ENCODE data around the gene RBBP8. TPM values are rescaled to one million over a fixed set of nuclear protein-coding genes. Genes with fewer than 3 reads are reported as not detected.
"Not testable (repeated sequence)": the region's sequence is repeated elsewhere in the genome, so short reads cannot be mapped to it uniquely, and the experiment has no call there.

Gene RBBP8
- polyA plus RNA-seq, 2 donors = 34.5 to 49.3 TPM

- 27 to 48% methylated on average over 1 of the region's 1 CpG for WGBS, 2 donors
- no peaks in the 10 kb centered on the region for H3K27me3 ChIP-seq (ENCODE audit: control insufficient read depth in 1 of 2, insufficient read depth in 2 of 2, low read length in 2 of 2)
- no peak overlapping the region for H3K27ac ChIP-seq (ENCODE audit: low read depth in 2 of 2, low read length in 1 of 2)
- no peak overlapping the region for H3K4me3 ChIP-seq (ENCODE audit: low read depth in 1 of 2, low read length in 2 of 2)
- no peaks in the 10 kb centered on the region for H3K36me3 ChIP-seq (ENCODE audit: control insufficient read depth in 2 of 2, insufficient read depth in 2 of 2, low read length in 1 of 2)
- no peaks in the 10 kb centered on the region for H3K4me1 ChIP-seq (ENCODE audit: control insufficient read depth in 2 of 2, insufficient read depth in 2 of 2, low read length in 1 of 2)
- H3K9me3 ChIP-seq (ENCODE audit: control insufficient read depth in 2 of 2, insufficient read depth in 1 of 2, low read depth in 1 of 2, low read length in 1 of 2) = no peaks in the 10 kb centered on the region
Observed at GRCh38 chr18:22935431-22935830, 2.3 kb downstream of the RBBP8 start.

GRCh38 chr18:22936515-22936914, 3.4 kb downstream of the RBBP8 start:
- Histone ChIP-seq H3K9me3 (ENCODE audit: control insufficient read depth in 2 of 2, insufficient read depth in 1 of 2, low read depth in 1 of 2, low read length in 1 of 2) (no peaks in the 10 kb centered on the region), H3K4me1 (ENCODE audit: control insufficient read depth in 2 of 2, insufficient read depth in 2 of 2, low read length in 1 of 2) (no peaks in the 10 kb centered on the region), H3K27ac (ENCODE audit: low read depth in 2 of 2, low read length in 1 of 2) (no peak overlapping the region), H3K27me3 (ENCODE audit: control insufficient read depth in 1 of 2, insufficient read depth in 2 of 2, low read length in 2 of 2) (no peaks in the 10 kb centered on the region), H3K36me3 (ENCODE audit: control insufficient read depth in 2 of 2, insufficient read depth in 2 of 2, low read length in 1 of 2) (no peaks in the 10 kb centered on the region), H3K4me3 (ENCODE audit: low read depth in 1 of 2, low read length in 2 of 2) (no peak overlapping the region)
- 68 to 69% methylated on average over 2 of the region's 2 CpGs for WGBS, 2 donors

GRCh38 chr18:22939649-22940048, 6.5 kb downstream of the RBBP8 start:
- H3K4me3 ChIP-seq (ENCODE audit: low read depth in 1 of 2, low read length in 2 of 2) = no peak overlapping the region
- no peaks in the 10 kb centered on the region for H3K36me3 ChIP-seq (ENCODE audit: control insufficient read depth in 2 of 2, insufficient read depth in 2 of 2, low read length in 1 of 2)
- H3K4me1 ChIP-seq (ENCODE audit: control insufficient read depth in 2 of 2, insufficient read depth in 2 of 2, low read length in 1 of 2) = no peaks in the 10 kb centered on the region
- no peaks in the 10 kb centered on the region for H3K27me3 ChIP-seq (ENCODE audit: control insufficient read depth in 1 of 2, insufficient read depth in 2 of 2, low read length in 2 of 2)
- H3K9me3 ChIP-seq (ENCODE audit: control insufficient read depth in 2 of 2, insufficient read depth in 1 of 2, low read depth in 1 of 2, low read length in 1 of 2) = no peaks in the 10 kb centered on the region
- H3K27ac ChIP-seq (ENCODE audit: low read depth in 2 of 2, low read length in 1 of 2) = no peak overlapping the region

GRCh38 chr18:22943847-22944246, 10.7 kb downstream of the RBBP8 start:
- H3K9me3 ChIP-seq (ENCODE audit: control insufficient read depth in 2 of 2, insufficient read depth in 1 of 2, low read depth in 1 of 2, low read length in 1 of 2) = no peaks in the 10 kb centered on the region
- no peaks in the 10 kb centered on the region for H3K27me3 ChIP-seq (ENCODE audit: control insufficient read depth in 1 of 2, insufficient read depth in 2 of 2, low read length in 2 of 2)
- H3K27ac ChIP-seq (ENCODE audit: low read depth in 2 of 2, low read length in 1 of 2) = no peak overlapping the region
- no peak overlapping the region for H3K4me3 ChIP-seq (ENCODE audit: low read depth in 1 of 2, low read length in 2 of 2)
- H3K4me1 ChIP-seq (ENCODE audit: control insufficient read depth in 2 of 2, insufficient read depth in 2 of 2, low read length in 1 of 2) = no peaks in the 10 kb centered on the region
- H3K36me3 ChIP-seq (ENCODE audit: control insufficient read depth in 2 of 2, insufficient read depth in 2 of 2, low read length in 1 of 2) = no peaks in the 10 kb centered on the region
- WGBS, 2 donors = 53 to 61% methylated on average over 2 of the region's 2 CpGs

DNA sequence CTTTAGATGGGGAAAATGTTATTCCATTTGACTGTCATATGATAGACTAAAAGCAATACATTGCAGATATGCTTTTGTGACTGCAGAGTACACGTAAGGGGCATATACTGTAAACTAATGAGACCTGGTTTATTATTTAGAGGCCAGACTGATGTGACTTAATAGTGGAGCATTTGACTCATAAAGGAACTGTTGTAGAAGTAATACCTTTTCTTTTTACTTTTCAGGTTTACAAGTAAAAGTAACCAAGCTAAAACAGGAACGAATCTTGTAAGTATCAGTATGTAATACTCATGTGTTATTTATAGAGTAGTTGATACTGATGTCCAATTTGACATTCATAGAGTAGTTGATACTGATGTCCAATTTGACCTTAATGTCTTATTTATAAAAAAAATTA, 13.1 kb downstream of the RBBP8 start:
- no peaks in the 10 kb centered on the region for H3K36me3 ChIP-seq (ENCODE audit: control insufficient read depth in 2 of 2, insufficient read depth in 2 of 2, low read length in 1 of 2)
- no peak overlapping the region for H3K27ac ChIP-seq (ENCODE audit: low read depth in 2 of 2, low read length in 1 of 2)
- H3K4me1 ChIP-seq (ENCODE audit: control insufficient read depth in 2 of 2, insufficient read depth in 2 of 2, low read length in 1 of 2) = no peaks in the 10 kb centered on the region
- H3K27me3 ChIP-seq (ENCODE audit: control insufficient read depth in 1 of 2, insufficient read depth in 2 of 2, low read length in 2 of 2) = no peaks in the 10 kb centered on the region
- 79 to 91% methylated on average over 2 of the region's 2 CpGs for WGBS, 2 donors
- H3K4me3 ChIP-seq (ENCODE audit: low read depth in 1 of 2, low read length in 2 of 2) = no peak overlapping the region
- H3K9me3 ChIP-seq (ENCODE audit: control insufficient read depth in 2 of 2, insufficient read depth in 1 of 2, low read depth in 1 of 2, low read length in 1 of 2) = no peaks in the 10 kb centered on the region

DNA sequence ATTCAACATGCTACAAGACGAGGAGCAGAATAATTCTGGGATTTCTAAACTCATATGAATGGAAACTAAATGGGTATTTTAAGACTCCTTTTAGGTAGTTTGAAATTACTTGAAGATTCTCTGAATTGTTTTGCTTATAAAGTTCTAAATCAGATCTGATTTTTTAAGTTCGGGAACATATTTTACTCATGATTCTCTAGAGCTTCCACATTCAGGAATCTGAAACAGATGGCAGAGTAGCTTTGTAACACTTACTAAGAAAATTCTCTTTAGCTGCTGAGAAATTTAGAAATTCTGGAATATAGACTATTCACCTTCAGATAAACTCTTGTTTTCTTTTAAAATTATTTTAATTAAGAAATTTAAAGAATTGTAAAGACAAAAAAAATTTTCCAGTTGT, 13.7 kb downstream of the RBBP8 start:
- H3K27me3 ChIP-seq (ENCODE audit: control insufficient read depth in 1 of 2, insufficient read depth in 2 of 2, low read length in 2 of 2) = no peaks in the 10 kb centered on the region
- no peaks in the 10 kb centered on the region for H3K9me3 ChIP-seq (ENCODE audit: control insufficient read depth in 2 of 2, insufficient read depth in 1 of 2, low read depth in 1 of 2, low read length in 1 of 2)
- H3K4me1 ChIP-seq (ENCODE audit: control insufficient read depth in 2 of 2, insufficient read depth in 2 of 2, low read length in 1 of 2) = no peaks in the 10 kb centered on the region
- no peaks in the 10 kb centered on the region for H3K36me3 ChIP-seq (ENCODE audit: control insufficient read depth in 2 of 2, insufficient read depth in 2 of 2, low read length in 1 of 2)
- H3K4me3 ChIP-seq (ENCODE audit: low read depth in 1 of 2, low read length in 2 of 2) = no peak overlapping the region
- WGBS, 2 donors = 41 to 51% methylated on average over 2 of the region's 2 CpGs
- no peak overlapping the region for H3K27ac ChIP-seq (ENCODE audit: low read depth in 2 of 2, low read length in 1 of 2)

DNA sequence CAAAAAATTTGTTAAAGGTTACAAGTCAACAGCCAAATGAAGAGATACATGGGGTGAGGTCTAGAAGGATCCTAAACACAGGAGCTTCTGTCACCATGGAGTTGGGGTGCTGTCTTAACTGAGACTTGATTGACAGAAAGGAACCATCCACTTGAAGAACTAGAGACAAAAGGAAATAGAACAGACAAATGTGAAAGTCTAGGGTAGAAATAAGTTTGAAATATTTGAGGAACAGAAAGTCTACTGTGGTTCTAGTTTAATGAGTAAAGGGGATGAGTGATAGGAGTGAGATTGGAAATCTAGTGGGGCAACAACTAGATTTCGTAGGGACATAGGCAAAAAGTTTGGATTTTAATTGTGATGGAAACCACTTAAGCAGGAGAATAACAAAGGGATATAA, 18.7 kb downstream of the RBBP8 start:
- Histone ChIP-seq H3K27ac (ENCODE audit: low read depth in 2 of 2, low read length in 1 of 2) (no peak overlapping the region), H3K4me1 (ENCODE audit: control insufficient read depth in 2 of 2, insufficient read depth in 2 of 2, low read length in 1 of 2) (no peaks in the 10 kb centered on the region), H3K4me3 (ENCODE audit: low read depth in 1 of 2, low read length in 2 of 2) (no peak overlapping the region), H3K9me3 (ENCODE audit: control insufficient read depth in 2 of 2, insufficient read depth in 1 of 2, low read depth in 1 of 2, low read length in 1 of 2) (no peaks in the 10 kb centered on the region), H3K27me3 (ENCODE audit: control insufficient read depth in 1 of 2, insufficient read depth in 2 of 2, low read length in 2 of 2) (no peaks in the 10 kb centered on the region), H3K36me3 (ENCODE audit: control insufficient read depth in 2 of 2, insufficient read depth in 2 of 2, low read length in 1 of 2) (peaks cover 0 to 5% of the 10 kb centered on the region in 2 donors)
- WGBS, 2 donors = 94 to 100% methylated on average over 1 of the region's 1 CpG

DNA sequence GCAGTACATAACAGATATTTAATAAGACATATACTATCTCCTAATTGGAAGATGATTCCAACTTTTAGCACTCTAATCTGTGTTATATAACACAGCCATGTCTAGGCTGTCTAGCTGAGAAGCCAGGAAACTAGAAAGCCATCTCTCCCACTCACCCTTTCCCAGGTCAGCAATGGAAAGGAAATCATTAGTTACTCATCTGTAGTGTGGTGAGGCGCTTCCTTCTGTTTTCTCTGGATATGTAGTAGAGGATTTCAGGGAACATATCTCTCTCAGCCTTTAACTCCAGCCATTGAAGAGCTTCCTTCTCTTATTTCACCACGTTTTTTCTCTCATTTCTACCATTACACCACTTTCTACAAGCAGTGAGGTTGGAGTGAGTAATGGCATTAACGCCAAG, 19.4 kb downstream of the RBBP8 start:
- peaks cover 0 to 5% of the 10 kb centered on the region in 2 donors for H3K36me3 ChIP-seq (ENCODE audit: control insufficient read depth in 2 of 2, insufficient read depth in 2 of 2, low read length in 1 of 2)
- no peaks in the 10 kb centered on the region for H3K9me3 ChIP-seq (ENCODE audit: control insufficient read depth in 2 of 2, insufficient read depth in 1 of 2, low read depth in 1 of 2, low read length in 1 of 2)
- H3K4me1 ChIP-seq (ENCODE audit: control insufficient read depth in 2 of 2, insufficient read depth in 2 of 2, low read length in 1 of 2) = no peaks in the 10 kb centered on the region
- no peaks in the 10 kb centered on the region for H3K27me3 ChIP-seq (ENCODE audit: control insufficient read depth in 1 of 2, insufficient read depth in 2 of 2, low read length in 2 of 2)
- H3K4me3 ChIP-seq (ENCODE audit: low read depth in 1 of 2, low read length in 2 of 2) = no peak overlapping the region
- H3K27ac ChIP-seq (ENCODE audit: low read depth in 2 of 2, low read length in 1 of 2) = no peak overlapping the region
- WGBS, 2 donors = 90 to 91% methylated on average over 3 of the region's 3 CpGs

DNA sequence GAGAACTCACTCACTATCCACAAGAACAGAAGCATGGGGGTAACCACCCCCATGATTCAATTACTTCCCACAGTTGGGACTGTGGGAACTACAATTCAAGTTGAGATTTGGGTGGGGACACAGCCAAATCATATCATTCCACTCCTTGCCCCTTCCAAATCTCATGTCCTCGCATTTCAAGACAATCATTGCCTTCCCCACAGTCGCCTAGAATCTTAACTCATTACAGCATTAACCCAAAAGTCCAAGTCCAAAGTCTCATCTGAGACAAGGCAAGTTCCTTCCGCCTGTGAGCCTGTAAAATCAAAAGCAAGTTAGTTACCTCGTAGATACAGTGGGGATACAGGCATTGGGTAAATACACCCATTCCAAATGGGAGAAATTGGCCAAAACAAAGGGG, 20.9 kb downstream of the RBBP8 start:
- H3K27ac ChIP-seq (ENCODE audit: low read depth in 2 of 2, low read length in 1 of 2); H3K4me1 ChIP-seq (ENCODE audit: control insufficient read depth in 2 of 2, insufficient read depth in 2 of 2, low read length in 1 of 2); H3K36me3 ChIP-seq (ENCODE audit: control insufficient read depth in 2 of 2, insufficient read depth in 2 of 2, low read length in 1 of 2); H3K4me3 ChIP-seq (ENCODE audit: low read depth in 1 of 2, low read length in 2 of 2); H3K9me3 ChIP-seq (ENCODE audit: control insufficient read depth in 2 of 2, insufficient read depth in 1 of 2, low read depth in 1 of 2, low read length in 1 of 2); H3K27me3 ChIP-seq (ENCODE audit: control insufficient read depth in 1 of 2, insufficient read depth in 2 of 2, low read length in 2 of 2): not testable (repeated sequence)
- WGBS, 2 donors = 88 to 99% methylated on average over 4 of the region's 4 CpGs

GRCh38 chr18:22956226-22956625, 23.1 kb downstream of the RBBP8 start:
- Histone ChIP-seq H3K9me3 (ENCODE audit: control insufficient read depth in 2 of 2, insufficient read depth in 1 of 2, low read depth in 1 of 2, low read length in 1 of 2) (no peaks in the 10 kb centered on the region), H3K36me3 (ENCODE audit: control insufficient read depth in 2 of 2, insufficient read depth in 2 of 2, low read length in 1 of 2) (peaks cover 0 to 5% of the 10 kb centered on the region in 2 donors), H3K4me3 (ENCODE audit: low read depth in 1 of 2, low read length in 2 of 2) (no peak overlapping the region), H3K27ac (ENCODE audit: low read depth in 2 of 2, low read length in 1 of 2) (no peak overlapping the region), H3K27me3 (ENCODE audit: control insufficient read depth in 1 of 2, insufficient read depth in 2 of 2, low read length in 2 of 2) (no peaks in the 10 kb centered on the region), H3K4me1 (ENCODE audit: control insufficient read depth in 2 of 2, insufficient read depth in 2 of 2, low read length in 1 of 2) (no peaks in the 10 kb centered on the region)
- WGBS, 2 donors = 92 to 96% methylated on average over 3 of the region's 3 CpGs

Data from esophagus (tissue), 2 donors.